H9 (cell line): ENCODE data around the gene OR2A5. TPM values are rescaled to one million over a fixed set of nuclear protein-coding genes. Genes with fewer than 3 reads are reported as not detected.
"Not testable (repeated sequence)": the region's sequence is repeated elsewhere in the genome, so short reads cannot be mapped to it uniquely, and the experiment has no call there.

Experiments used
- DNase-seq: peaks from one replicate; pipeline ENCODE4 v3.0.0-alpha.2; 2017
- H2AFZ ChIP-seq: one replicate; pipeline ENCODE4 v1.6.1; 2013; ENCODE audit warnings: mild to moderate bottlenecking, low read length, control low read depth, moderate library complexity
- H2AK5ac ChIP-seq: 2 replicates; pipeline ENCODE4 v1.6.1; 2013; ENCODE audit warnings: low read length, control low read depth, mixed read lengths; ENCODE audit not compliant: insufficient read length
- H2BK120ac ChIP-seq: one replicate; pipeline ENCODE4 v1.6.1; 2013; ENCODE audit warnings: low read depth, mild to moderate bottlenecking, low read length, control low read depth, inconsistent platforms; ENCODE audit not compliant: poor library complexity, severe bottlenecking
- H2BK12ac ChIP-seq: 2 replicates; pipeline ENCODE4 v1.6.1; 2013; ENCODE audit warnings: low read length, control low read depth, mixed read lengths, low read depth; ENCODE audit not compliant: insufficient read length
- H2BK15ac ChIP-seq: 2 replicates; pipeline ENCODE4 v1.6.1; 2013; ENCODE audit warnings: low read depth, low read length, control low read depth
- H2BK20ac ChIP-seq: one replicate; pipeline ENCODE4 v1.6.1; 2013; ENCODE audit warnings: low read depth, mild to moderate bottlenecking, low read length, control low read depth, inconsistent platforms; ENCODE audit not compliant: poor library complexity, severe bottlenecking
- H2BK5ac ChIP-seq: 2 replicates; pipeline ENCODE4 v1.6.1; 2013; ENCODE audit warnings: low read length, control low read depth, mixed read lengths; ENCODE audit not compliant: insufficient read length
- H3K14ac ChIP-seq: 2 replicates; pipeline ENCODE4 v1.6.1; 2013; ENCODE audit warnings: low read length, control low read depth; ENCODE audit not compliant: insufficient read depth
- H3K18ac ChIP-seq: 2 replicates; pipeline ENCODE4 v1.6.1; 2013; ENCODE audit warnings: low read depth, mild to moderate bottlenecking, mixed read lengths, low read length, control low read depth; ENCODE audit not compliant: insufficient read length
- H3K23ac ChIP-seq: 2 replicates; pipeline ENCODE4 v1.6.1; 2013; ENCODE audit warnings: low read length, control low read depth, mixed read lengths, low read depth; ENCODE audit not compliant: insufficient read length
- H3K23me2 ChIP-seq: 2 replicates; pipeline ENCODE4 v1.6.1; 2013; ENCODE audit warnings: low read depth, mild to moderate bottlenecking, mixed read lengths, low read length, control low read depth; ENCODE audit not compliant: insufficient read length, poor library complexity, severe bottlenecking
- H3K27ac ChIP-seq: 2 replicates; pipeline ENCODE4 v1.5.1; 2013; ENCODE audit warnings: low read length, control low read depth, mixed read lengths, low read depth; ENCODE audit not compliant: insufficient read length
- H3K27me3 ChIP-seq: 2 replicates; pipeline ENCODE4 v1.6.1; 2013; ENCODE audit warnings: low read length, control low read depth, inconsistent platforms; ENCODE audit not compliant: insufficient read depth
- H3K4ac ChIP-seq: 2 replicates; pipeline ENCODE4 v1.6.1; 2013; ENCODE audit warnings: low read depth, mild to moderate bottlenecking, control low read depth, inconsistent platforms, low read length, moderate library complexity
- H3K4me1 ChIP-seq: 2 replicates; pipeline ENCODE4 v1.6.1; 2013; ENCODE audit warnings: low read length, control low read depth, inconsistent platforms; ENCODE audit not compliant: insufficient read depth
- H3K4me2 ChIP-seq: 2 replicates; pipeline ENCODE4 v1.6.1; 2013; ENCODE audit warnings: low read length, control low read depth, mixed read lengths; ENCODE audit not compliant: insufficient read length, insufficient read depth
- H3K56ac ChIP-seq: 2 replicates; pipeline ENCODE4 v1.6.1; 2013; ENCODE audit warnings: low read depth, mild to moderate bottlenecking, mixed read lengths, low read length, control low read depth; ENCODE audit not compliant: insufficient read length
- H3K79me1 ChIP-seq: 2 replicates; pipeline ENCODE4 v1.6.1; 2013; ENCODE audit warnings: low read depth, mild to moderate bottlenecking, moderate library complexity, low read length, control low read depth, inconsistent platforms; ENCODE audit not compliant: insufficient read depth, poor library complexity, severe bottlenecking
- H3K79me2 ChIP-seq: 2 replicates; pipeline ENCODE4 v1.6.1; 2013; ENCODE audit warnings: low read length, control low read depth, inconsistent platforms; ENCODE audit not compliant: insufficient read depth
- H3K9ac ChIP-seq: 2 replicates; pipeline ENCODE4 v1.6.1; 2013; ENCODE audit warnings: low read length, control low read depth, mixed read lengths; ENCODE audit not compliant: insufficient read length; ENCODE audit errors: extremely low read depth
- H3K9me3 ChIP-seq: one replicate; pipeline ENCODE4 v1.6.1; 2013; ENCODE audit warnings: low read depth, low read length, inconsistent platforms; ENCODE audit not compliant: control insufficient read depth
- H3T11ph ChIP-seq: one replicate; pipeline ENCODE4 v1.6.1; 2013; ENCODE audit warnings: mild to moderate bottlenecking, low read length, control low read depth, inconsistent platforms
- H4K20me1 ChIP-seq: one replicate; pipeline ENCODE4 v1.6.1; 2013; ENCODE audit not compliant: control insufficient read depth, insufficient read length, insufficient read depth
- H4K5ac ChIP-seq: 2 replicates; pipeline ENCODE4 v1.6.1; 2013; ENCODE audit warnings: low read depth, mild to moderate bottlenecking, mixed read lengths, low read length, control low read depth; ENCODE audit not compliant: insufficient read length
- H4K8ac ChIP-seq: replicated peaks from 2 replicates; pipeline ENCODE4 v1.6.1; 2013; ENCODE audit warnings: low read length, control low read depth, mixed read lengths, low read depth; ENCODE audit not compliant: insufficient read length
- H4K91ac ChIP-seq: 2 replicates; pipeline ENCODE4 v1.6.1; 2013; ENCODE audit warnings: low read depth, mild to moderate bottlenecking, moderate library complexity, mixed read lengths, low read length, control low read depth; ENCODE audit not compliant: insufficient read length
- H3K27ac Mint-ChIP-seq, 3 experiments: 2 replicates in 2 of 3; 3 replicates in 1 of 3; pipeline ENCODE4 v1.8.0; 2020 to 2021; ENCODE audit warnings: mixed read lengths in 3 of 3, mild to moderate bottlenecking in 1 of 3, moderate library complexity in 1 of 3
- H3K27me3 Mint-ChIP-seq: 2 replicates; pipeline ENCODE4 v1.8.0; 2021; ENCODE audit warnings: low read depth, mild to moderate bottlenecking, moderate library complexity, mixed read lengths
- H3K36me3 Mint-ChIP-seq, 3 experiments: 2 replicates in 2 of 3; 3 replicates in 1 of 3; pipeline ENCODE4 v1.8.0; 2020 to 2021; ENCODE audit warnings: low read depth in 3 of 3, mixed read lengths in 3 of 3; ENCODE audit not compliant: insufficient read depth in 1 of 3
- H3K4me1 Mint-ChIP-seq, 2 experiments: 2 replicates each; pipeline ENCODE4 v1.8.0; 2020; ENCODE audit warnings: mixed read lengths in 2 of 2
- H3K4me3 Mint-ChIP-seq, 2 experiments: 2 replicates in 1 of 2; 3 replicates in 1 of 2; pipeline ENCODE4 v1.8.0; 2020 to 2021; ENCODE audit warnings: mild to moderate bottlenecking in 2 of 2, mixed read lengths in 2 of 2, moderate library complexity in 1 of 2
- H3K9me3 Mint-ChIP-seq, 2 experiments: 2 replicates in 1 of 2; 3 replicates in 1 of 2; pipeline ENCODE4 v1.8.0; 2020; ENCODE audit warnings: mild to moderate bottlenecking in 2 of 2, mixed read lengths in 2 of 2, moderate library complexity in 1 of 2
- WGBS: extraction: QIAGEN DNeasy Blood & Tissue Kit; methylation state at CpG from one replicate; pipeline ENCODE4 v1.1.7; 2013; ENCODE audit warnings: missing lambda C conversion rate, low lambda C conversion rate, mixed read lengths; ENCODE audit not compliant: insufficient read length; ENCODE audit errors: extremely low coverage; 5-methylcytosine and 5-hydroxymethylcytosine counted together
- total RNA-seq: library from RNA; stranded (reverse); gene quantifications from 2 replicates; pipeline ENCODE4 v1.2.1, GENCODE V29; 2021
- TF ChIP-seq, protein P1 (sequence below): fragments of 200-600 bp; sonication (generic); conservative IDR thresholded peaks from 3 replicates; pipeline ENCODE4 v1.8.0; 2021; ENCODE audit warnings: antibody characterized with exemption, mild to moderate bottlenecking

The OR2A5 gene
- total RNA-seq, 1 experiment from 2014 or later, result not detected

- Mint-ChIP-seq H3K4me1 (no peaks in the 10 kb centered on the region), H3K9me3 (no peaks in the 10 kb centered on the region), H3K27ac (no peak overlapping the region; a peak in 1 of 7 replicates), H3K27me3 (no peaks in the 10 kb centered on the region), H3K4me3 (no peak overlapping the region; a peak in 1 of 5 replicates), H3K36me3 (no peaks in the 10 kb centered on the region)
- Histone ChIP-seq H3K9ac (no peak overlapping the region), H4K8ac (no peak overlapping the region), H3K27me3 (no peaks in the 10 kb centered on the region), H2AFZ (no peak overlapping the region), H4K5ac (no peak overlapping the region), H3K79me1 (no peaks in the 10 kb centered on the region), H3K56ac (no peak overlapping the region), H2BK120ac (no peak overlapping the region), H3K4ac (no peak overlapping the region), H3T11ph (no peak overlapping the region), H4K91ac (no peak overlapping the region), H2BK5ac (no peak overlapping the region), H4K20me1 (no peaks in the 10 kb centered on the region), H3K27ac (no peak overlapping the region), H3K23ac (no peak overlapping the region), H3K4me2 (no peak overlapping the region), H2BK15ac (no peak overlapping the region), H3K18ac (no peak overlapping the region), H3K79me2 (no peaks in the 10 kb centered on the region), H3K14ac (no peak overlapping the region), H3K9me3 (no peaks in the 10 kb centered on the region), H3K23me2 (no peaks in the 10 kb centered on the region), H3K4me1 (no peaks in the 10 kb centered on the region), H2BK12ac (no peak overlapping the region), H2AK5ac (no peak overlapping the region), H2BK20ac (no peak overlapping the region)
- no CpG with 5 or more reads among the region's 3 CpGs for WGBS
- DNase-seq, result no peak
- TF ChIP-seq, protein P1, sequence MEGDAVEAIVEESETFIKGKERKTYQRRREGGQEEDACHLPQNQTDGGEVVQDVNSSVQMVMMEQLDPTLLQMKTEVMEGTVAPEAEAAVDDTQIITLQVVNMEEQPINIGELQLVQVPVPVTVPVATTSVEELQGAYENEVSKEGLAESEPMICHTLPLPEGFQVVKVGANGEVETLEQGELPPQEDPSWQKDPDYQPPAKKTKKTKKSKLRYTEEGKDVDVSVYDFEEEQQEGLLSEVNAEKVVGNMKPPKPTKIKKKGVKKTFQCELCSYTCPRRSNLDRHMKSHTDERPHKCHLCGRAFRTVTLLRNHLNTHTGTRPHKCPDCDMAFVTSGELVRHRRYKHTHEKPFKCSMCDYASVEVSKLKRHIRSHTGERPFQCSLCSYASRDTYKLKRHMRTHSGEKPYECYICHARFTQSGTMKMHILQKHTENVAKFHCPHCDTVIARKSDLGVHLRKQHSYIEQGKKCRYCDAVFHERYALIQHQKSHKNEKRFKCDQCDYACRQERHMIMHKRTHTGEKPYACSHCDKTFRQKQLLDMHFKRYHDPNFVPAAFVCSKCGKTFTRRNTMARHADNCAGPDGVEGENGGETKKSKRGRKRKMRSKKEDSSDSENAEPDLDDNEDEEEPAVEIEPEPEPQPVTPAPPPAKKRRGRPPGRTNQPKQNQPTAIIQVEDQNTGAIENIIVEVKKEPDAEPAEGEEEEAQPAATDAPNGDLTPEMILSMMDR, result no peak
These were observed 1.3 kb downstream of the OR2A5 start for GRCh38 chr7:144050093-144050492.

GRCh38 chr7:144050884-144051283 is 2.1 kb downstream of the OR2A5 start:
- H3K36me3 Mint-ChIP-seq, H3K4me3 Mint-ChIP-seq, H3K23ac ChIP-seq, H2AK5ac ChIP-seq, H3K18ac ChIP-seq, H3K23me2 ChIP-seq, H3T11ph ChIP-seq, H3K27me3 ChIP-seq, H3K27ac Mint-ChIP-seq, DNase-seq, H3K27ac ChIP-seq, H2AFZ ChIP-seq, H3K9me3 ChIP-seq, H2BK5ac ChIP-seq, H3K9ac ChIP-seq, H4K91ac ChIP-seq, H3K4ac ChIP-seq, H4K8ac ChIP-seq, H4K5ac ChIP-seq, H3K56ac ChIP-seq, H4K20me1 ChIP-seq, H3K79me1 ChIP-seq, H2BK12ac ChIP-seq, H3K4me2 ChIP-seq, H3K79me2 ChIP-seq, H3K9me3 Mint-ChIP-seq, H3K14ac ChIP-seq, H3K4me1 ChIP-seq, H2BK15ac ChIP-seq, H3K4me1 Mint-ChIP-seq, H2BK120ac ChIP-seq, H3K27me3 Mint-ChIP-seq, H2BK20ac ChIP-seq: not testable (repeated sequence)
- no CpG with 5 or more reads among the region's 8 CpGs for WGBS
